ENCODE results near the gene CLEC2B.

CLEC2B gene

GRCh38 chr12:9809866-9810265, 59.3 kb downstream of the CLEC2B start:
- DNase-seq (ENCODE audit: low read depth, low spot score), result no peak

- no peak for DNase-seq (ENCODE audit: low read depth, low spot score)
Observed at GRCh38 chr12:9809338-9809737, 59.8 kb downstream of the CLEC2B start.

- no peak for DNase-seq (ENCODE audit: low read depth, low spot score)
Observed at GRCh38 chr12:9808504-9808903, 60.6 kb downstream of the CLEC2B start.

- no peak for DNase-seq (ENCODE audit: low read depth, low spot score)
Observed at GRCh38 chr12:9806714-9807113, 62.4 kb downstream of the CLEC2B start.

DNA sequence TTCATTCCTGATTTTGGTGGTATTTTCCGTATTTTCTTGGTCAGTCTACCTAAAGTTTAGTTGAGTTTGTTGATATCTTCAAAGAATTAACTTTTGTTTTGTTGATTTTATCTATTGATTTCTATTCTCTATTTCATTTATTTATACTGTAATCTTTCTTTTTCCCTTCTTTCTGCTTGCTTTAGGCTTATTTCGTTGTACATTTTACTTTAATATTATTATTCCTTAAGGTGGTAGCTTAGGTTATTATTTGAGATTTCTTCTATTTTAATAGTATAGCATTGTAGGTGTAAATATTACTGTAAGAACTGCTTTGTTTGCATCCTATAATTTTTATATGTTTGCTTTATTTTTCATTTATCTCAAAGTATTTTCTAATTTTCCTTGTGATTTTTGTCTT, 63.3 kb downstream of the CLEC2B start:
- no peak for DNase-seq (ENCODE audit: low read depth, low spot score)
